Measurements from ENCODE around the gene DBR1. TPM values are rescaled to one million over a fixed set of nuclear protein-coding genes. Genes with fewer than 3 reads are reported as not detected.

DBR1 gene, protein sequence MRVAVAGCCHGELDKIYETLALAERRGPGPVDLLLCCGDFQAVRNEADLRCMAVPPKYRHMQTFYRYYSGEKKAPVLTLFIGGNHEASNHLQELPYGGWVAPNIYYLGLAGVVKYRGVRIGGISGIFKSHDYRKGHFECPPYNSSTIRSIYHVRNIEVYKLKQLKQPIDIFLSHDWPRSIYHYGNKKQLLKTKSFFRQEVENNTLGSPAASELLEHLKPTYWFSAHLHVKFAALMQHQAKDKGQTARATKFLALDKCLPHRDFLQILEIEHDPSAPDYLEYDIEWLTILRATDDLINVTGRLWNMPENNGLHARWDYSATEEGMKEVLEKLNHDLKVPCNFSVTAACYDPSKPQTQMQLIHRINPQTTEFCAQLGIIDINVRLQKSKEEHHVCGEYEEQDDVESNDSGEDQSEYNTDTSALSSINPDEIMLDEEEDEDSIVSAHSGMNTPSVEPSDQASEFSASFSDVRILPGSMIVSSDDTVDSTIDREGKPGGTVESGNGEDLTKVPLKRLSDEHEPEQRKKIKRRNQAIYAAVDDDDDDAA
- 18.3 TPM for total RNA-seq

DNA sequence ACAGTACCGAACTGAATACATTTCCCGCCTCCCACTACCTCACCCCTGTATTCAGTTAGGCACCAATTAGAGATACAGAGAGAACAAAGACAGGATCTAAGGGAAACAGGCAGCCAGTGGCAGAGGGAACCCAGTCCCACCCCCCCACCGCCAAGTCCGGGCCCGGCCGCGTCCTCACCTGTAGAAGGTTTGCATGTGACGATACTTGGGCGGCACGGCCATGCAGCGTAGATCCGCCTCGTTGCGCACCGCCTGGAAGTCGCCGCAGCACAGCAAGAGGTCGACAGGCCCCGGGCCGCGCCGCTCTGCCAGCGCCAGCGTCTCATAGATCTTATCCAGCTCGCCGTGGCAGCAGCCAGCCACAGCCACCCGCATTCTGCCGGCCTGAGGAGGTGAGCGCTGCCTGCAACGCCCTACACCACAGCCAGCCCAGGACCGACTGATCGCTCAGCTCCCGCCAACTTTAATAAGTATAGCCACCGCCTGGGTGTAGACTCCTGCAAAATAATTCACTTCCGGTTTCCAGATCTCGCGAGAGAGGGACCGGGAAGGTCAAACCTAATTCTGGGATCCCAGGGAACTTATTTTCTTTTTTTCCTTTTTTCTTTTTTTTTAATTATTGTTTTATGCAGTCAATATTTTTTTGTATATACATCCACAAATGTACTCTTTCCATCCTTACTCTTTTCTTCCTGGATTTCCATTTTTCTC lies at the start of gene DBR1:
DBR1 (minus strand) TSS at position 501 of the 711 bp plus-strand sequence; CDS start at position 375, 126 bp downstream.

DNA sequence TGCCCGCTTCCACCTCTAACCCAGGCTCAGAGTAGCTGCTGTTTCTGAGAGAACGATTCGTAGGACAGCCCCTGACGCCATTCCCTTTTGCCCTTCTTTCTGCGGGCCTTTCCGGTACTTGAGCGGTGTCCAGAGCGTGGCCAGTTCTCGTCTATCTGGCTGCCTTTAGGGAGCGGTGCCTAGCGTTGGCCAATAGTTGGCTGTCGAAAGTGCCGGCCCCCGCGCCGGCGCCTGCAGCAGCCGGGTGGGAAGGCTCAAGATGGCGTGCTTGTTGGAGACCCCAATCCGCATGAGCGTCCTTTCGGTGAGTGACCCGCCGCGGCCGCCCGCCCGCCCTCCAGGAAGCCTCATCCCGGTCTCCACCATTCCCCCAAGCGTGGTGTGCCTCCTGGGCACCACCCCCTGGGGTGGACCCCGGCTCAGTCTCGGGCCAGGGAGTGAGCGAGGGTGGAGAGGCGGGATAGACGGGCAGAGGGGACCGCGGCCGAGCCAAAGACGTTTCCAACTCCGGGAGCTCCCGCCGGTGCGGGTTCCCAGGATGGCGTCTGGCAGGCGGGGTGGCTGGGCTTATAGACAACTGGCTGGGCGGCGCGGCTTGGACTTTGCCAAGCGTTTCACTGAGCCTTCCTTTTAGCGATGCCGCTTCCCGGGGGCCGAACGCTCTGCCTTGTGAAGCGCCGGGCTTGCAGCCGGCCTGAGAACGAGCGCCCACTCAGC lies 12.7 kb upstream of the DBR1 start, which contains the start of gene ARMC8:
ARMC8 (plus strand) TSS at position 6 of the 717 bp plus-strand sequence; CDS start at position 260, 254 bp downstream.

DNA sequence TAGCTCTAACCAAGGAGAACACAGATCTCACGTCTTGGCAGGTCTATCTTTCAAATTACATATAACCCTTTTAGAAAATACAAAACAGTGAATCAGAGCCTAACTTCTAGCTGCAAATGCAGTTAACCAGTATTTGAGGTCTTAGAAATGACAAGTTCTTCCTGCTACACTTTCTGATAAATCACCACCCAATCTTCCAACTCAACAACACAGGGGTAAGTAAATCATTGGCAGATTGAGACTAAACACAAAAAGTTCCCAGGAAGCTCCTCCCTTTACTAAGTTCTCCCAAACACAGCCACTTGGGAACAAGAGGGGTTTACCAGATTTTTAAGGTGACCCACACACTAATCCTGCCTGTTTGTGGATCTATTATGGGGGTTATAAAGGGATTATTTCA lies 42.5 kb downstream of the DBR1 start, which contains the start of gene A4GNT:
A4GNT (minus strand) TSS at position 152 of the 400 bp plus-strand sequence. CDS start 1,134 bp downstream, outside the sequence.

DNA sequence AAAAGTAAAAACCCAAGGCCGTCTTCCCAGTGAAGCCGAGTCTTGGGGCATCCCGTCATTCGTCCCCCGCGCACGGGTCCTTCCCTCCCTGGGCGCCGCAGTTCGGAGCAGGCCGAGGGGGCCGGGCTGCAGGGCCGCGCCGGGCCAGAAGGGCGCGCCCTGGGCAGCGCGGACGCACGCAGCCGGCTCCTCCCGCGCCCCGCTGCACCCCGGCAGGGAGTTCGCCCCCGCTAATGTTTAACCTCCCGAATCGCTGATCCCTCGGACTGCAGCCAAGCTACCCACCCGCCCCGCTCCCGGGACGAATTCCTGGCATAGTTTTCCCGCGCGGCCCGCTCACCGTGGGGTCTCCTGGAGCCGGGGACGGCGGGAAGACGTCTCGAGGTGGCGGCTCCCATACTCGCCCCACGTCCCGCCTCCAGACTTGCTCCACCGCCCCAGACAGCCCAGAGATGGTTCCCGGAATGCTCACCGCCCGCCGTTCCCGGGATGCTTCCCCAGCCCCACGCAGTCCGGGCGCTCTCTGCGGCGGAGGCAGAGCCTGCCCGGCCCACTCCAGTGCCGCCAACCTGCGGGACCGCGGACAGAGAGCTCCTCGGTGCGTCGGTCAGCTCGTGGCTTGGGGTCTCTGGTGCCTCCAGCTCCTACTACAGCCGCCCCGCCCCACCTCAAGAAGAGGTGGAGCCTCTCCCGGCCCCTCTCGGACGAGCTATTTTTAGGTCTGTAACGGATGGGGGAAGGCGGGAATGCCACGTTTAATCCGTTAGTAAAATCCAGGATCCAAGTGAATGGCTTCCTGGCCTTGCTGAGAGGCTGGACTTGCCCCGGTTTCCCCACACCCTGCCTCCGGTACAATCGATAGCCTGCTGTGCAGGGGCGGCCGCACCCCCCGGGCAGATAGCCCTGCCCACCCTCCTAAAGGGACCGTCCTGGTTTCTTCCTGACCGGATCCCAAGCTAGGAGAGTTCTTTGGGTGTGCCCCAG lies 59.4 kb downstream of the DBR1 start, which contains the start of gene DZIP1L:
DZIP1L (minus strand) TSS at position 621 of the 984 bp plus-strand sequence. CDS start 11,637 bp downstream, outside the sequence.

Other genes starting within 250 kb of the DBR1 start
- 0.29 TPM for gene CLDN18, start 164.8 kb downstream of the DBR1 start, total RNA-seq
- 53.6 TPM for gene DZIP1L, start 59.3 kb downstream of the DBR1 start, total RNA-seq
- not detected for gene A4GNT, start 42.5 kb downstream of the DBR1 start, total RNA-seq
- 61.8 TPM for gene ARMC8, start 12.4 kb upstream of the DBR1 start, total RNA-seq
- 1.6 TPM for gene NME9, start 154.9 kb upstream of the DBR1 start, total RNA-seq
- gene MRAS, start 173.7 kb upstream of the DBR1 start, total RNA-seq, result 31.3 TPM

Data from metanephros (tissue), 1 donor.